Measurements from ENCODE around the gene CGGBP1. TPM values are rescaled to one million over a fixed set of nuclear protein-coding genes. Genes with fewer than 3 reads are reported as not detected.
"Not testable (repeated sequence)": the region's sequence is repeated elsewhere in the genome, so short reads cannot be mapped to it uniquely, and the experiment has no call there.

CGGBP1 gene
- total RNA-seq, 1 donor from 2014 or later, result 80.3 TPM

DNA sequence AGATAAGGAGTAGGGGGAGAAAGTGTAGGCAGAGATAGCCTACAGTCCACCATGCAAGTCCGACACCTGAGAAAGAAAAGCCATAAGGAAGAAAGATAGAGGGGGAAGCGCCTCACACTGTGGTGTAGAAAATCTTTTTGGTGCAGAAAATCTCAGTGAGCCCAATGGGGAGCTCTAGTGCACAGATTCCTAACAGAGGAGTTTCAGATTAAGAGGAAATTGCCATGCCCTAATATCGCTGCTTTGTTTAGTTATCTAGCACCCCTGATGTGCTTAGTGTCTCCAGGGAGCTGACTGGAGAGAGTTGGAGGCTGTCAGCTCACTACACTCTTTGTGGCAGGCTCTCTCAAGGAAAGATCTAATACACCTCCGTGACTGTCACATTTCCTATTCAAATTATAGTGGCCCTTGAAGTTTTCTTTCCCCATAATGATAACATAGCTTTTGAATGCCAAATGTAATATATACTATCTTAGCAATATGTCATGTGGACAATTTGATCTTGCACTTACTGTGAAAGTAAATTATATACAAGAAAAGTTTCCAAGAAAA is 33.7 kb downstream of the CGGBP1 start:
- no peaks in the 10 kb centered on the region for H3K36me3 Mint-ChIP-seq (ENCODE audit: unreplicated experiment)
- H3K4me3 Mint-ChIP-seq (ENCODE audit: unreplicated experiment), result no peak overlapping the region
- H3K27me3 Mint-ChIP-seq (ENCODE audit: unreplicated experiment), result peaks cover 35% of the 10 kb centered on the region
- no peak overlapping the region for H3K27ac Mint-ChIP-seq (ENCODE audit: unreplicated experiment)
- H3K9me3 Mint-ChIP-seq (ENCODE audit: unreplicated experiment), result peaks cover 5% of the 10 kb centered on the region
- peaks cover 2% of the 10 kb centered on the region for H3K4me1 Mint-ChIP-seq (ENCODE audit: unreplicated experiment)
- TF ChIP-seq, protein P1, sequence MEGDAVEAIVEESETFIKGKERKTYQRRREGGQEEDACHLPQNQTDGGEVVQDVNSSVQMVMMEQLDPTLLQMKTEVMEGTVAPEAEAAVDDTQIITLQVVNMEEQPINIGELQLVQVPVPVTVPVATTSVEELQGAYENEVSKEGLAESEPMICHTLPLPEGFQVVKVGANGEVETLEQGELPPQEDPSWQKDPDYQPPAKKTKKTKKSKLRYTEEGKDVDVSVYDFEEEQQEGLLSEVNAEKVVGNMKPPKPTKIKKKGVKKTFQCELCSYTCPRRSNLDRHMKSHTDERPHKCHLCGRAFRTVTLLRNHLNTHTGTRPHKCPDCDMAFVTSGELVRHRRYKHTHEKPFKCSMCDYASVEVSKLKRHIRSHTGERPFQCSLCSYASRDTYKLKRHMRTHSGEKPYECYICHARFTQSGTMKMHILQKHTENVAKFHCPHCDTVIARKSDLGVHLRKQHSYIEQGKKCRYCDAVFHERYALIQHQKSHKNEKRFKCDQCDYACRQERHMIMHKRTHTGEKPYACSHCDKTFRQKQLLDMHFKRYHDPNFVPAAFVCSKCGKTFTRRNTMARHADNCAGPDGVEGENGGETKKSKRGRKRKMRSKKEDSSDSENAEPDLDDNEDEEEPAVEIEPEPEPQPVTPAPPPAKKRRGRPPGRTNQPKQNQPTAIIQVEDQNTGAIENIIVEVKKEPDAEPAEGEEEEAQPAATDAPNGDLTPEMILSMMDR (IDR thresholded peaks at IDR 0.05), result no peak
- DNase-seq (ENCODE audit: extremely low spot score, unreplicated experiment), result no peak

DNA sequence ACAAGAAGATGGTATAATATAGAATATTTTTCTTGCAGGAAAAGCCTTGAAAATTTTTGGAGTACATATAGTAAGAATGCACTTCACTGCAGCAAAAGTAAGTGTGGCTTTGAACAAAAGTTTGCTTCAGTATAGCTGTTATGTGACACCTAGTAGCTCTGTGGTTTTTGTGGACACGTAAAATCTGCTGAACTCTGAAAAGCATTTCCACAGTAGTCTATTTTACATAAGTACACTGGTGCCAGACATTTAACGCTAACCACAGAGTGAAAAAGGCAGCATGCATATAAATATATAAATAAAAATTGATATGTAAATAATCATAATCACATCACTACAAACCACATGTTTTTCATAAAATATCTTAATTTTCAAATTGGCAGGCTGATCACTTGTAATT is 39.8 kb downstream of the CGGBP1 start:
- Mint-ChIP-seq H3K4me3 (ENCODE audit: unreplicated experiment) (no peak overlapping the region), H3K27me3 (ENCODE audit: unreplicated experiment) (peaks cover 43% of the 10 kb centered on the region), H3K27ac (ENCODE audit: unreplicated experiment) (no peak overlapping the region), H3K36me3 (ENCODE audit: unreplicated experiment) (no peaks in the 10 kb centered on the region), H3K4me1 (ENCODE audit: unreplicated experiment) (no peaks in the 10 kb centered on the region), H3K9me3 (ENCODE audit: unreplicated experiment) (no peaks in the 10 kb centered on the region)
- DNase-seq (ENCODE audit: extremely low spot score, unreplicated experiment), result no peak
- TF ChIP-seq, protein P1 (IDR thresholded peaks at IDR 0.05), result no peak

DNA sequence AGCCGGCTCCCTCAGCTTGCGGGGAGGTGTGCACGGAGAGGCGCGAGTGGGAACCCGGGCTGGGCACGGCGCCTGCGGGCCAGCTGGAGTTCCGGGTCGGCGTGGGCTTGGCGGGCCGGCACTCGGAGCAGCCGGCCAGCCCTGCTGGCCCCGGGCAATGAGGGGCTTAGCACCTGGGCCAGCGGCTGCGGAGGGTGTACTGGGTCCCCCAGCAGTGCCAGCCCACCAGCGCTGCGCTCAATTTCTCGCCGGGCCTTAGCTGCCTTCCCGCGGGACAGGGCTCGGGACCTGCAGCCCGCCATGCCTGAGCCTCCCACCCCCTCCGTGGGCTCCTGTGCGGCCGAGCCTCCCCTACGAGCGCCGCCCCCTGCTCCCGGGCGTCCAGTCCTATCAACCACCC is 43.1 kb downstream of the CGGBP1 start:
- not testable (repeated sequence) for H3K4me1 Mint-ChIP-seq (ENCODE audit: unreplicated experiment); H3K36me3 Mint-ChIP-seq (ENCODE audit: unreplicated experiment); DNase-seq (ENCODE audit: extremely low spot score, unreplicated experiment); H3K27ac Mint-ChIP-seq (ENCODE audit: unreplicated experiment); H3K4me3 Mint-ChIP-seq (ENCODE audit: unreplicated experiment); H3K9me3 Mint-ChIP-seq (ENCODE audit: unreplicated experiment)
- peaks cover 32% of the 10 kb centered on the region for H3K27me3 Mint-ChIP-seq (ENCODE audit: unreplicated experiment)

DNA sequence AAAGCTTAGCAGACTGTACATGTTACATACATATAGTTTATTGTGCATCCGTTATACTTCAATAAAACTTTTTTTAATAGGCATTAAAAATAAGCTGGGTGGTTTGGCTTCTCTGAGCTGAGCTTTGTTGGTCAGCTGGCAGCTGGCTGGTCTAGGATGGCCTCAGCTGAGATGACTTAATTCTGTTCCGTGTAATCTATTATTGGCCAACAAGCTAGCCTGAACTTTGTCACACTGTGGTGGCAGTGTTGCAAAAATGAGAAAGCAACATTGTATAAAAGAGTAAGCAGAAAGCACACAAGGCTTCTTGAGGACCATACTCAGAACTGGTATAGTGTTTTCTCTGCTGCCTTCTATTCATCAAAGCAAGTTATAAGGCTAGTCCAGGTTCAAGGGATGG is 45.2 kb downstream of the CGGBP1 start:
- H3K27ac Mint-ChIP-seq (ENCODE audit: unreplicated experiment), result no peak overlapping the region
- H3K9me3 Mint-ChIP-seq (ENCODE audit: unreplicated experiment), result no peaks in the 10 kb centered on the region
- peaks cover 39% of the 10 kb centered on the region for H3K27me3 Mint-ChIP-seq (ENCODE audit: unreplicated experiment)
- no peaks in the 10 kb centered on the region for H3K36me3 Mint-ChIP-seq (ENCODE audit: unreplicated experiment)
- no peak for DNase-seq (ENCODE audit: extremely low spot score, unreplicated experiment)
- H3K4me3 Mint-ChIP-seq (ENCODE audit: unreplicated experiment), result no peak overlapping the region
- no peaks in the 10 kb centered on the region for H3K4me1 Mint-ChIP-seq (ENCODE audit: unreplicated experiment)
- TF ChIP-seq, protein P1 (IDR thresholded peaks at IDR 0.05), result no peak

DNA sequence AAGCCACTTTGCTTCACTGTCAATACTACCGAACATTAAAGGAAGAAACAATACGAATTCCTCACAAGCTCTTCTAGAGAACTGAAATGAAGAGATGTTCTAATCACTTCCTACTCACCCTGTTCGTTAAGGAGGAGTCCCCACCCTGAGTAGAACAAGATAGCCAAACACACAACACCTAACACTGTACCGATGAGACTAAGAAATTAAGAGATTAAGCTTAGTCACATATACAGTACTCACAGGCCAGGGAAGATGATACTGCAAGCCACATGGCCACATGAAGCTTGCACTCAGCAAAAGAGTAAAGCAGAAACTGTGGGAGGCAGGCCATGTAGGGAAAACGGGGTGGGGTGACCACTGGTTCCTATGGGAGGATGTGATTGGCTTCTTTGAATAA is 48.0 kb downstream of the CGGBP1 start:
- no peak overlapping the region for H3K27ac Mint-ChIP-seq (ENCODE audit: unreplicated experiment)
- H3K36me3 Mint-ChIP-seq (ENCODE audit: unreplicated experiment), result no peaks in the 10 kb centered on the region
- H3K4me3 Mint-ChIP-seq (ENCODE audit: unreplicated experiment), result no peak overlapping the region
- H3K27me3 Mint-ChIP-seq (ENCODE audit: unreplicated experiment), result peaks cover 50% of the 10 kb centered on the region
- DNase-seq (ENCODE audit: extremely low spot score, unreplicated experiment), result no peak
- H3K4me1 Mint-ChIP-seq (ENCODE audit: unreplicated experiment), result no peaks in the 10 kb centered on the region
- TF ChIP-seq, protein P1 (IDR thresholded peaks at IDR 0.05), result no peak
- no peaks in the 10 kb centered on the region for H3K9me3 Mint-ChIP-seq (ENCODE audit: unreplicated experiment)

DNA sequence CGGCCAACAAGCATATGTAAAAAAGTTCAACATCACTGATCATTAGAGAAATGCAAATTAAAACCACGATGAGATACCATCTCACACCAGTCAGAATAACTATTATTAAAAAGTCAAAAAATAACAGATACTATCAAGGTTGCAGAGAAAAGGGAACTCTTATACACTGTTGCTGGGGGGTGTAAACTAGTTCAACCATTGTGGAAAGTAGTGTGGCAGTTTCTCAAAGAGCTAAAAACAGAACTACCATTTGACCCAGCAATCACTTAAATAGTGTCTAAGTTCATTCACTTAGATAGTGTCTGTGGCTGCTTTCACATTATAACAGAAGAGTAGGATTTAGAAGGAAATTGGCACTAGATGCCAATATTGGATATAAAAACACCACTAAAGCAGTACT is 49.7 kb downstream of the CGGBP1 start:
- no peak overlapping the region for H3K27ac Mint-ChIP-seq (ENCODE audit: unreplicated experiment)
- no peaks in the 10 kb centered on the region for H3K9me3 Mint-ChIP-seq (ENCODE audit: unreplicated experiment)
- H3K36me3 Mint-ChIP-seq (ENCODE audit: unreplicated experiment), result no peaks in the 10 kb centered on the region
- no peak for DNase-seq (ENCODE audit: extremely low spot score, unreplicated experiment)
- no peak overlapping the region for H3K4me3 Mint-ChIP-seq (ENCODE audit: unreplicated experiment)
- TF ChIP-seq, protein P1 (IDR thresholded peaks at IDR 0.05), result no peak
- peaks cover 59% of the 10 kb centered on the region for H3K27me3 Mint-ChIP-seq (ENCODE audit: unreplicated experiment)
- H3K4me1 Mint-ChIP-seq (ENCODE audit: unreplicated experiment), result no peaks in the 10 kb centered on the region
